Esophagus squamous epithelium (tissue), 5 donors: ENCODE measurements around the gene PDZRN3. TPM values are rescaled to one million over a fixed set of nuclear protein-coding genes. Genes with fewer than 3 reads are reported as not detected.

Experiments used
- DNase-seq: peaks from one replicate; lab custom pipeline; 2025; lab: John Stamatoyannopoulos, UW
- H3K27ac ChIP-seq, 4 donors: fragments of 200-600 bp; sonication (generic); one replicate each; pipeline ENCODE4 v1.5.1; 2016 to 2019; ENCODE audit warnings: mild to moderate bottlenecking in 1 of 4
- H3K27me3 ChIP-seq, 4 donors: fragments of 200-600 bp; sonication (generic); 1 replicate in 3 of 4; 2 replicates in 1 of 4; pipeline versions ENCODE4 v1.5.1 to v1.6.0; 2017 to 2021; ENCODE audit warnings: antibody characterized with exemption in 1 of 4
- H3K36me3 ChIP-seq, 3 donors: fragments of 200-600 bp; sonication (generic); one replicate each; pipeline ENCODE4 v1.5.1; 2016 to 2019
- H3K4me1 ChIP-seq, 3 donors: fragments of 200-600 bp; sonication (generic); one replicate each; pipeline ENCODE4 v1.5.1; 2017 to 2019
- H3K4me3 ChIP-seq, 4 donors: fragments of 200-600 bp; sonication (generic); 1 replicate in 3 of 4; 2 replicates in 1 of 4; pipeline ENCODE4 v1.5.1; 2016 to 2019; ENCODE audit warnings: mild to moderate bottlenecking in 2 of 4, moderate library complexity in 1 of 4
- H3K9me3 ChIP-seq, 3 donors: fragments of 200-600 bp; sonication (generic); one replicate each; pipeline ENCODE4 v1.5.1; 2016 to 2019
- POLR2A ChIP-seq, 4 donors: fragments of 450-650 bp; IDR thresholded peaks; one replicate each; pipeline ENCODE4 v1.6.1; 2017; ENCODE audit warnings: antibody characterized with exemption in 4 of 4, mild to moderate bottlenecking in 4 of 4, moderate library complexity in 3 of 4
- WGBS, 2 donors: methylation state at CpG; one replicate each; pipeline ENCODE4 v1.1.5; 2018; 5-methylcytosine and 5-hydroxymethylcytosine counted together
- intact Hi-C: fragments of 100-400 bp; cut with DNase I; formaldehyde crosslinking; loops from one replicate; pipeline ENCODE4 v1.15.0; 2022
- total RNA-seq, 4 donors: library from RNA; depleted of rRNA; stranded (reverse); fragments of >200 nt; gene quantifications; one replicate each; pipeline ENCODE4 v1.1.0, GENCODE V29; 2016
- TF ChIP-seq, protein P1 (sequence below), 6 experiments: fragments of 450-650 bp in 4 of 6; fragments of 200-600 bp in 2 of 6; sonication (generic) in 2 of 6; IDR thresholded peaks; one replicate each; pipeline ENCODE4 v1.5.1; 2016 to 2019; ENCODE audit warnings: antibody characterized with exemption in 6 of 6, mild to moderate bottlenecking in 4 of 6, moderate library complexity in 4 of 6
- donor health status: DM: yes; HTN: yes; CAD: no.

The PDZRN3 gene
- total RNA-seq, 4 donors from 2014 or later, result 22.1 to 54.9 (median 38.9) TPM

DNA sequence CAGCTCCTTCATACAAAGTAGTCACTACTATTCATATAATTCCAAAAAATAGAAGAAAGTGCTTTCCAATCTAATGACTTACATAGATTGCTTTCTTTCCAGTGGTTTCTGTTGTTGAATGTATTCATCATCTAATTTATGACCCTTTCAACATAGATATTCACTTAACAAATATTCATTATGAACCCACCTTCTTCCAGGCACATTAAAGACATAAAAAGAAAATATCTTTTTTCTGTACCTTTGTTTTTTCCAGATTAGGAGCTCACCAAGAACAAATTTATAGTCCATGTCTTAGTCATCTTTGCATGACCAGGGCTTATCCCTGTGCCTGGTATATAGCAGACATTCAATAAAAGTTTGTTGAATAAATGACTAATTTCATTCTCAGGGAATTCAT, 32.4 kb upstream of the PDZRN3 start:
- H3K9me3 ChIP-seq, result no peaks in the 10 kb centered on the region
- H3K4me1 ChIP-seq, result no peaks in the 10 kb centered on the region
- H3K4me3 ChIP-seq, result no peak overlapping the region
- TF ChIP-seq, protein P1, sequence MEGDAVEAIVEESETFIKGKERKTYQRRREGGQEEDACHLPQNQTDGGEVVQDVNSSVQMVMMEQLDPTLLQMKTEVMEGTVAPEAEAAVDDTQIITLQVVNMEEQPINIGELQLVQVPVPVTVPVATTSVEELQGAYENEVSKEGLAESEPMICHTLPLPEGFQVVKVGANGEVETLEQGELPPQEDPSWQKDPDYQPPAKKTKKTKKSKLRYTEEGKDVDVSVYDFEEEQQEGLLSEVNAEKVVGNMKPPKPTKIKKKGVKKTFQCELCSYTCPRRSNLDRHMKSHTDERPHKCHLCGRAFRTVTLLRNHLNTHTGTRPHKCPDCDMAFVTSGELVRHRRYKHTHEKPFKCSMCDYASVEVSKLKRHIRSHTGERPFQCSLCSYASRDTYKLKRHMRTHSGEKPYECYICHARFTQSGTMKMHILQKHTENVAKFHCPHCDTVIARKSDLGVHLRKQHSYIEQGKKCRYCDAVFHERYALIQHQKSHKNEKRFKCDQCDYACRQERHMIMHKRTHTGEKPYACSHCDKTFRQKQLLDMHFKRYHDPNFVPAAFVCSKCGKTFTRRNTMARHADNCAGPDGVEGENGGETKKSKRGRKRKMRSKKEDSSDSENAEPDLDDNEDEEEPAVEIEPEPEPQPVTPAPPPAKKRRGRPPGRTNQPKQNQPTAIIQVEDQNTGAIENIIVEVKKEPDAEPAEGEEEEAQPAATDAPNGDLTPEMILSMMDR (IDR thresholded peaks at IDR 0.05), result no peak
- no peak for TF ChIP-seq POLR2A (IDR thresholded peaks at IDR 0.05)
- no peak overlapping the region for H3K27ac ChIP-seq
- no peaks in the 10 kb centered on the region for H3K36me3 ChIP-seq
- intact Hi-C loops, result no loop called here
- no peaks in the 10 kb centered on the region for H3K27me3 ChIP-seq
- DNase-seq, result no peak

GRCh38 chr3:73656241-73656890, 31.6 kb upstream of the PDZRN3 start:
- 79 to 85% methylated on average over 4 of the region's 4 CpGs for WGBS, 2 donors
- Histone ChIP-seq H3K27me3 (no peaks in the 10 kb centered on the region), H3K36me3 (no peaks in the 10 kb centered on the region), H3K4me3 (no peak overlapping the region), H3K4me1 (no peaks in the 10 kb centered on the region), H3K9me3 (no peaks in the 10 kb centered on the region), H3K27ac (no peak overlapping the region)
- intact Hi-C loops, result no loop called here
- no peak for TF ChIP-seq POLR2A (IDR thresholded peaks at IDR 0.05)
- TF ChIP-seq, protein P1 (IDR thresholded peaks at IDR 0.05), result no peak
- DNase-seq, result no peak

DNA sequence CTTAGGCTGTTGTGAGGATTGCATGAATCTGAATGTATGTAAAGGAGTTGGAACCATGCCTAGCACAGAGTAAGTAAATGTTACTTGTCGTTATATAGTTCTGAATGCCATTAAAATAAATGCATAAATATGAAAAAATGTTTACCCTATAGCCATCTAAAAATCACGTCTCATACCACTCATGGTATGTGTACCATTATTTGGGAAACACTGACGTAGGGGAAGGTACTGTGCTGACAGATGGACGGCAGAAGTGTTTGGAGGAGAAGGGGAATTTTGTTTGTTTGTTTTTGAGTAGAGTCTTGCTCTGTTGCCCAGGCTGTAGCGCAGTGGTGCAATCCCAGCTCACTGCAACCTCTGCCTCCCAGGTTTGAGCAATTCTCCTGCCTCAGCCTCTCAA, 30.5 kb upstream of the PDZRN3 start:
- no peaks in the 10 kb centered on the region for H3K9me3 ChIP-seq
- H3K27me3 ChIP-seq, result no peaks in the 10 kb centered on the region
- H3K4me3 ChIP-seq, result no peak overlapping the region
- 80 to 92% methylated on average over 5 of the region's 5 CpGs for WGBS, 2 donors
- H3K36me3 ChIP-seq, result no peaks in the 10 kb centered on the region
- H3K4me1 ChIP-seq, result no peaks in the 10 kb centered on the region
- H3K27ac ChIP-seq, result no peak overlapping the region
- TF ChIP-seq, protein P1 (IDR thresholded peaks at IDR 0.05), result no peak
- no peak for TF ChIP-seq POLR2A (IDR thresholded peaks at IDR 0.05)
- intact Hi-C loops, result no loop called here
- DNase-seq, result no peak

DNA sequence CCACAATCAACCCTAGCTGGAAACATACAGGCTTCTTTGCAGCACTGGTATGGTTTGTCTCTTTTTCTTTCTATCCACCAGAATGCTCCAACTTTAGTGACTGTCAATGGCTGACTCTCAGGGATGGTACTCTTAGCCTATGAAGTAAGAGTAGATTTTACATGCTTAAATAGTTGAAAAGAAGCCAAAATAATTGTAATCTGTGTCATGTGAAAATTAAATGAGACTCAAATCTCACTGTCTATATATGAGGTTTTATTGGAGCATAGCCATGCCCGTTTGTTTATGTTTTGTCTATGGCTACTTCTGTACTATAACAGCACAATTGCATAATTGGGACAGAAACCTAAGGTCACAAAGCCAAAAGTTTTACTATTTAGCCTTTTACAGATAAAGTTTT, 29.1 kb upstream of the PDZRN3 start:
- H3K9me3 ChIP-seq, result no peaks in the 10 kb centered on the region
- 58 to 65% methylated on average over 1 of the region's 1 CpG for WGBS, 2 donors
- no peaks in the 10 kb centered on the region for H3K36me3 ChIP-seq
- H3K27me3 ChIP-seq, result no peaks in the 10 kb centered on the region
- H3K27ac ChIP-seq, result no peak overlapping the region
- DNase-seq, result no peak
- H3K4me3 ChIP-seq, result no peak overlapping the region
- no peaks in the 10 kb centered on the region for H3K4me1 ChIP-seq
- TF ChIP-seq, protein P1 (IDR thresholded peaks at IDR 0.05), result no peak
- TF ChIP-seq POLR2A (IDR thresholded peaks at IDR 0.05), result no peak
- intact Hi-C loops, result no loop called here

DNA sequence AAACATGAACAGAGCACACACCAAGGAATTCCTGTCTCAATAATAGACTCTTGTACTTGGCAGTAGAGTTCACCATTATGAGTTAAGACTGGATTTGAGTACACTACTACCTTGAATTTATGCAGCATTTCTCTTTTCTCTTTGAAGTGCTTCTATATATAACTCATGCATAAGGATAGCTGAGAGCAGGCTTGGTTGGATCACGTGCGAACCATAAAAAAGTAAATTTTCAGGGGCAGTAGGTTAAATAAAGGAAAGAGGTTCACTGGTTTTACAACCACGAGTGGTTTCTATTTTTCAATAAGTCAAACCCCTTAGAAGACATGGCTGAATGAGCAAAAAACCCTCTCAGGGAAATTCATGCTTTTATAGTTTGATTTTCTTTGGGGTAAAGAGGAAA, 28.6 kb upstream of the PDZRN3 start:
- TF ChIP-seq, protein P1 (IDR thresholded peaks at IDR 0.05), result no peak
- no peak for TF ChIP-seq POLR2A (IDR thresholded peaks at IDR 0.05)

More for the DNA sequence above, 28.6 kb upstream of the PDZRN3 start:
- H3K4me1 ChIP-seq, result no peaks in the 10 kb centered on the region
- H3K4me3 ChIP-seq, result no peak overlapping the region
- DNase-seq, result no peak
- no peaks in the 10 kb centered on the region for H3K36me3 ChIP-seq
- intact Hi-C loops, result no loop called here
- 80 to 86% methylated on average over 3 of the region's 3 CpGs for WGBS, 2 donors
- no peaks in the 10 kb centered on the region for H3K9me3 ChIP-seq
- H3K27ac ChIP-seq, result no peak overlapping the region
- H3K27me3 ChIP-seq, result no peaks in the 10 kb centered on the region
